Measurements from ENCODE around the gene USP36. TPM values are rescaled to one million over a fixed set of nuclear protein-coding genes. Genes with fewer than 3 reads are reported as not detected.
"Not testable (repeated sequence)": the region's sequence is repeated elsewhere in the genome, so short reads cannot be mapped to it uniquely, and the experiment has no call there.

Gene USP36
- 21.9 TPM for total RNA-seq (ENCODE audit: insufficient read depth, low replicate concordance)

- DNase-seq (ENCODE audit: low spot score): peak; percentile 99
Measured at GRCh38 chr17:78840780-78841611, at the start of gene USP36. USP36 (minus strand) TSS chr17:78840814; CDS start chr17:78836363, 4,451 bp downstream.

GRCh38 chr17:78890096-78890495, 49.5 kb upstream of the USP36 start:
- not testable (repeated sequence) for DNase-seq (ENCODE audit: low spot score)

DNA sequence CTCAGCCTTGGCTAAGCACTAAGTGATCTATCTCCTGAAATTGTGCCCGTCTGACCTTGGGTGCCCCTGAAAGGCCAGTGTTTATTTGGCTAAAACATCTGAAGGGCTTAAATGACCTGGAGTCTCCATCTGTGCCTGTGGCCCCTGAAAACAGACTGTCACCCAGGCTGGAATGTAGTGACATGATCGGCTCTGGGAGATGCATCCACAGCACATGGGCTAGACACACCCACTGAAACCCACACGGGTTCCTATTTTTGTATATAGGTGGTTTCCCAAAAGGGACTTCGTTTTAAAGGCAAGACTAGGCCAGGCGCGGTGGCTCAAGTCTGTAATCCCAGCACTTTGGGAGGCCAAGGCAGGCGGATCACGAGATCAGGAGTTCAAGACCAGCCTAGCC, 48.9 kb upstream of the USP36 start:
- DNase-seq (ENCODE audit: low spot score): no peak

GRCh38 chr17:78888941-78889518, 48.4 kb upstream of the USP36 start:
- no peak for DNase-seq (ENCODE audit: low spot score)

GRCh38 chr17:78886954-78887353, 46.3 kb upstream of the USP36 start:
- DNase-seq (ENCODE audit: low spot score): no peak

DNA sequence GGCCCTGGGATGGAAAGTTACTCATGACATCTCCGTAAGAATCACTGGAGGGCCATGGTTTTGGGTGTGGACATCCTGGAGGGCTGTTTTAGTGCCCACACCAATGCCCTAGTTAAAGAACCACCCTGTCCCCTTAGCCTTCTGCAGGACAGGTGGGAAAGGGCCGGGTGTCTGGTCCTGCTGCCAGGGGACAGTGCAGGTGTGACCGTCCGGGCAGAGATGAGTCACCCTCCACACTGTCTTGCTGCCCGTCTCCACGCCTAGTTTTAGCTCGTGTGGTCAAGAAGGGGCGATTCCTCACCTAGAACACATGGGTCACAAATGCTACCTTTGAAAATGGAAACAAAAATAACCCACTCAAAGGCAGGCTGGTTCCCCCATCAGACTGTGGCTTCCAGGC, 45.3 kb upstream of the USP36 start:
- DNase-seq (ENCODE audit: low spot score): no peak

- no peak for DNase-seq (ENCODE audit: low spot score)
Measured at GRCh38 chr17:78884876-78885667, 44.5 kb upstream of the USP36 start.

DNA sequence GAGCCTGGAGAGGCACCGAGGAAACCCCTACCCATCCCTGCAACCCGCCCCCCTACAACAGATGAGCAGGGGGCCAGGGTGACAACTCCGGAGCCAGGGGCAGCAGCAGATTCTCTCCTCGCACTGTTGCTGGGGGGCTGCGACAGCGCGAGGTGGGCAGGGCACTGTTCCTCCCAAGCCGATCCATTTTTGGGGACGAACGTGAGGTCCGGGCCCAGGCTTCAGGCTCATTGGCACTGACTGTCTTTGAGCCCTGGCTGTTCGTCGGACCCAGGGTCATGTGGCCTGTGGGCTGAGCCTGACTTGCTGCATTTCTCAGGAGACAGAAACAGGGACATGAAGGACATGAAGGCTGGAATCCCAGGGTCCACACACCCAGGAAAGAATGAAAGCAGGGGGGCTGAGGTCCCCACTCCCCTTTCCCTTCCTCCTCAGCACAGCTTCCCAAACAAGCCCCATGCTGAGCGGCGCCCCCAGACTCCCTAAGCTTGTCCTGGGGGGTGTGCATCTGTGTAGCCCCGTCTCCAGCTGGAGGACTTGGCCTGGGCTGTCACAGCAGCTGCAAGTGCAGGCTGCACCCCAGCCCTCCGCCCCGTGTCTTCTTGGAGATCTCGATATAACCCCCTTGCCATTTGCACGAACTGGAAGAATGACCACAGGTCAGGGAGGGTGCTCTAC, 43.7 kb upstream of the USP36 start:
- no peak for DNase-seq (ENCODE audit: low spot score)

- peak; percentile 94 for DNase-seq (ENCODE audit: low spot score)
Measured at GRCh38 chr17:78883533-78884131, 43.0 kb upstream of the USP36 start.

DNA sequence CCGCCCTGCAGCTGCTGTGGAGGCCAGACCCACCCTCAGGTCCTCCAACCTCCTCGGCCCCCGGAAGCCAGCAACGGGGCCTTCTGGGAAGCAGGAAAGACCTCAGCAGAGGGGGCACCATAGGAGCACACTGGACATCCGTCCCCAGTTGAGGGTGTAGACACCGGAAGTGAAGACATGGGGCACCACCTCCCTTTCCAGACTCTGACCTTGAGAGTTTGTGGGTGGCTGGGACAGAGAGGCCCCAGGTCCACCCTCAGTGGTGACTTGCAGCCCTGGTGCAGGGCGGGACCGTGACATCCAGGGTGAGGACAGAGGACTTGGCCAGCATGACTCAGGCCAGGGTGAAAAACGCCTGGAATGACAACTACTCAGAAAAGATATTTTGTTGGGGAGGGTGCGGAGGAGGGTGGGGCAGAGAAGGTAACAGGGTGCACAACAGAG, 42.5 kb upstream of the USP36 start:
- peak; percentile 71 for DNase-seq (ENCODE audit: low spot score)

DNA sequence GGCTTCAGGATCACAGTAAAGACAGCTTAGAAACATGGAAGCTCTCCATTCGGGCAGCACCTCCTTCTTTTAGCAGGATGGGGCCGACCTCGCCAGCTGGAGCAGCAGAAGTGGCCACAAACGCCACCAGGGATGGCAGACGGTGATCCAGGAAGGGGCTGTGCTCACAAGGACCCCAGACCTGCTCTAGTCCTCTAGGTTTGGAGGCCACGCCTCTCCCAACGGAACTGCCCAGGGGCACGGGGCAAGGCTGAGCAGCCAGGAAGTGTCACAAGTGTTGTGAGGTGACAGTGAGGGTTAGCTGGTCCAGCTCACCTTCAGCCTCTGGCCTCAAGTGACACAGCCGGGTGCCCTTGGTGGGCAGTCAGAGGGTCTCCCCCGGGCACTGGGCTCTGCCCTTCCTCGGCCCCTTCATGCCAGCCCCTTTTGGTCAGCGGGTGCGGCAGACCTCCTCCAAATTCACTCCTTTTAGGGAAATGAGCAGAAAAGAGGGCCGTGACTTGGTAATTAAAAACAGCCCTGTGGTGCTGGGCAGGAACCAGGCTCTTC, 42.0 kb upstream of the USP36 start:
- DNase-seq (ENCODE audit: low spot score): no peak

GRCh38 chr17:78879635-78880186, 39.1 kb upstream of the USP36 start:
- DNase-seq (ENCODE audit: low spot score): peak; percentile 94

DNA sequence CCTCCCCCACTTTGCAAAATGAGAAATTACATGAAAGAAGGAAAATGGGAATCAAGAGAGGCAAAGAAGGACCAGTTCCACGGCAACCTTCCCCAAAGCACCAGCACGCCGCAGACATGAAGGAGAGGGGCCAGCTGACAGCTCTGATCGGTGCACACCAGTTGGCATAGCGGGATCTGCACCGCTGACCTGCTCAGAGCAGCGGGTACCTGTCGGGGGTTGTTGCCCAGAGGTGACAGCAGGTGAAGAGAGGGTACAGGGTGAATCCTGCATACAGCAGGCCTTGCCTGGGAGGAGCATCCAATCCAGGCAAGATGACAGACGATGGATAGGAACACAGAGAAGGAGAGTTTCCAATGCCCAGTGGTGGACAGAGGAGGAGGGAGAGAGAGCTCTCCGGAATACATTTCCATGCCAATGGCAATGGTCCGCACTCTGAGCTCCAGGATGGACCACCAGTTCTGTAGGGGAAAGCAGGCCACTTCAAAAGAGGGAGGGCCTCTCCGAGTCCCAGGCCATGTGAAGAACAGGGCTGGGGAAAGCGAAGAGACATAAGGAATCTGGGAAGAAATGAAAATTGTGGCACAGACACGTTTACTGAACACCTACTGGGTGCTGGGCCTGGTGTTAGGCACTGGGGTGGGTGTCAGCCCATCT, 38.4 kb upstream of the USP36 start:
- no peak for DNase-seq (ENCODE audit: low spot score)

GRCh38 chr17:78878261-78878660, 37.6 kb upstream of the USP36 start:
- no peak for DNase-seq (ENCODE audit: low spot score)

GRCh38 chr17:78876954-78877517, 36.4 kb upstream of the USP36 start:
- DNase-seq (ENCODE audit: low spot score): not testable (repeated sequence)

GRCh38 chr17:78876094-78876597, 35.5 kb upstream of the USP36 start:
- no peak for DNase-seq (ENCODE audit: low spot score)

DNA sequence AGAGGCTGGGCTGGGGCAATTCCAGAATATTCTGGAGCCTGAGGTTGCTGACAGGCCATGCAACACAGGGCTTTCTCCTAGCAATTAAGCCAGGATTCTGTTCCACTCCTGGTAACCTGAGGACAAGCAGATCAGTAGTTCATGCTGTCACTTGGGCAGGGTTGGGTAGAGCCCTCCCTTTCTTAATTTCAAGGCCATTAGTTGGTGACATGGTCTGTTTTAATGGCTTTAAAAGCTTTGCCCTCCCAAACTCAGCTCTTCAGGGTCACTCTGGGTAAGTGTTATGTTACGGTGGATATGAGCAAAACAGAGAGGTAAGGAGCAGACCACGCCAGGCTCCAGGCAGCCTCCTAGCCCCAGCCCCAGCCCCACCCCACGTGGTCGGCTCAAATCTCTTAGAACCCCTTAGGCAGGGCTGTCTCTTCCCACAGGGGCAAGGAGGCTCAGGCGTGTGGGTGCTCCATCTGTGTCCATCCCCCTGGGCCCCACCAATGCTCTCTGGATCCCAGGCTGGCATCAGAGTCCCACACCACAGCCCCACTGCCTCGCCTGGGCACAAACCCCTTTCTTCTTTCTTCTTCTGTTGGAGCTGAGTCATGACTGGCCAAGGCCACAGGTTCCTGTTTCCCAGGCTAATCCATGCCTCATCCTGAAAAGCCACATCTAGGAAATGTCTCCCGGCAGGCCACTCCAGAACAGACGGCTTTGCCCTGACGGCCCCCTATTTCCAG, 34.9 kb upstream of the USP36 start:
- no peak for DNase-seq (ENCODE audit: low spot score)

DNA sequence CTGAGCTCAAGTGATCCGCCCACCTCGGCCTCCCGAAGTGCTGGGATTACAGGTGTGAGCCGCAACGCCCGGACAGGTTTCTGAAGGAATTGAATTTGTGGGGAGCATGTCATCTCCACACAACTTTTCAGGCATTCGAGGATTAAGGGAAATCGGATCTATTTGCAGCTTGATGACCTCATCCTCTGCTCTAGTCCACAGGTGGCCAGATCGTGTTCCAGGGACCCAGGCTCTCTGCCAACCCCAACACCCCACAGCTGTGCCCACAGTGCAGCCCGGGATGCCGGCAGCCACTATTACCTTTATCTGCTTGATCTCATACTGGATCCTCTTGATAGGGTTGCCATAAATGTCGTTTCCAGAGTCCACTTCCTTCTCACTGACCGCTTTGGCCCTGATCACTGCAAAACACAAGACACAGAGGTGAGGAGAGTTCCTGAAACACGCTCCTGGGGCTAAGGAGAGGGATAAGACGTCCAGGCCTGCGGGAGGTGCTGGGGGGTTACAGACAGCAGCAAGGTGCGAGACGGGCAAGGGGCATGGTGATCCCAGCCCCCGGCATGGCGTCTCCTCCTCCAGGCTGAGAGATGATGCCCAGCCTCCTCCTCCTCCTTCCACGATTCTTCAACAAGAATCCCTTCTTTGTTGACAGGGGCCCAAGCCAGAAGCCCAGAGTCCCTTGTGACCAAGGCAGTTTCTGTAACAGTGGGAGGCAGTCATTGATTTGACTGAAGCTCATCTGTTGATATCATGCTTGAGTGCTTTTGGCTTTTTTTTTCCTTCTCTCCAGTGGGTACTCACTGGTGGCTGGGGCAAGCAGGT, 33.1 kb upstream of the USP36 start:
- DNase-seq (ENCODE audit: low spot score): no peak

Data from umbilical cord (tissue), 2 donors.